ENCODE results near the gene POLR1A. TPM values are rescaled to one million over a fixed set of nuclear protein-coding genes. Genes with fewer than 3 reads are reported as not detected.

The POLR1A gene
- total RNA-seq, 1 experiment from 2014 or later = 31.0 TPM

GRCh38 chr2:86038291-86039081 is 67.2 kb downstream of the POLR1A start:
- peak; percentile 25 for DNase-seq (ENCODE audit: low read depth)

- DNase-seq (ENCODE audit: low read depth) = no peak
Observed at GRCh38 chr2:86037795-86038192, 67.9 kb downstream of the POLR1A start.

- DNase-seq (ENCODE audit: low read depth) = peak; percentile 67
Observed at GRCh38 chr2:86037141-86037794, 68.4 kb downstream of the POLR1A start.

GRCh38 chr2:86036669-86037138 is 69.0 kb downstream of the POLR1A start:
- no peak for DNase-seq (ENCODE audit: low read depth)

GRCh38 chr2:86035883-86036668 is 69.6 kb downstream of the POLR1A start:
- peak; percentile 88 for DNase-seq (ENCODE audit: low read depth)

- no peak for DNase-seq (ENCODE audit: low read depth)
Observed at GRCh38 chr2:86035376-86035882, 70.3 kb downstream of the POLR1A start.

GRCh38 chr2:86033751-86034692 is 71.7 kb downstream of the POLR1A start:
- no peak for DNase-seq (ENCODE audit: low read depth)

- no peak for DNase-seq (ENCODE audit: low read depth)
Observed at GRCh38 chr2:86032861-86033595, 72.7 kb downstream of the POLR1A start.

GRCh38 chr2:86031606-86032005 is 74.1 kb downstream of the POLR1A start:
- no peak for DNase-seq (ENCODE audit: low read depth)

- no peak for DNase-seq (ENCODE audit: low read depth)
Observed at GRCh38 chr2:86031151-86031550, 74.5 kb downstream of the POLR1A start.

GRCh38 chr2:86029873-86030272 is 75.8 kb downstream of the POLR1A start:
- DNase-seq (ENCODE audit: low read depth) = no peak

- DNase-seq (ENCODE audit: low read depth) = no peak
Observed at GRCh38 chr2:86028766-86029381, 76.8 kb downstream of the POLR1A start.

GRCh38 chr2:86027922-86028765 is 77.5 kb downstream of the POLR1A start:
- DNase-seq (ENCODE audit: low read depth) = no peak

- DNase-seq (ENCODE audit: low read depth) = no peak
Observed at GRCh38 chr2:86027196-86027921, 78.3 kb downstream of the POLR1A start.

GRCh38 chr2:86026744-86027065 is 79.0 kb downstream of the POLR1A start:
- DNase-seq (ENCODE audit: low read depth) = no peak

GRCh38 chr2:86025976-86026743 is 79.5 kb downstream of the POLR1A start:
- DNase-seq (ENCODE audit: low read depth) = no peak

GRCh38 chr2:86025229-86025820 is 80.4 kb downstream of the POLR1A start:
- no peak for DNase-seq (ENCODE audit: low read depth)

Measured in Daoy (cell line).